KBM-7 (cell line): ENCODE data around the gene MYO19.
"Not testable (repeated sequence)": the region's sequence is repeated elsewhere in the genome, so short reads cannot be mapped to it uniquely, and the experiment has no call there.

ENCODE experiments used
- DNase-seq: peaks from one replicate; pipeline ENCODE4 v3.0.0-alpha.2; 2015
- in situ Hi-C: fragments of 300-500 bp; cut with MboI; formaldehyde crosslinking; loops from 2 replicates; pipeline ENCODE4 v1.14.3; 2020; ENCODE audit warnings: low sequenced_read_pairs, low pct_unique_long_range_greater_than_20kb, mixed read lengths

The MYO19 gene

GRCh38 chr17:36481829-36482228, 52.8 kb downstream of the MYO19 start:
- in situ Hi-C loops: no loop called here
- no peak for DNase-seq

DNA sequence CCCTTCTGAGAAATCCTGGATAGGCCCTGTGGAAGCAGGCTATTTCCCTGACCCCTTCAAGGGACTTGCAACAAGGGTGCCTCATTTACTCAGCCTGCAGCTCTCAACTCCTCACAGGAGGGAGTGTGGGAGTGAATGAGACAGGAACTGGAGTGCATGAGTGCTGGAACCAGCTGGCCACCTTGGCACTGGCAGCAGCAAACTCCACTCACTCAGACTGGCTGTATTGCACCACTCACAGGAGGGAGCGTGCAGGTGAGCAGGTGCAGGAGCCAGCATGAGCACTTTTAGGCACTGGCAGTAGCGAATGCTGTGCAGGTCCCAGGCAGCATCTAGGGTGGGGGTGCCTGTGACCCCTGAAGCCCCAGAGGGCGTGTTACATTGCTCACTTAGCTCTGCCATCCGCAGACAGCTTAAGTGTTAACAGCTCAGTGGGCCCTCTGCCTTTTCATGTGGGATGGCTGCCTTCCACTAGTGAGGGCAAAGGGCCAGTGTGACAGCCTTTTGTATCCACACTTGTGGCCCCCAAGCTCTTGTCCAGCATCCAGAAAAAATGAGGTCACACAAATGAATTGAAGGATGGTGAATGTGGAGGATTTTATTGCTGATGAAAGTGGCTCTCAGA, 59.2 kb downstream of the MYO19 start:
- in situ Hi-C loops: no loop called here

DNA sequence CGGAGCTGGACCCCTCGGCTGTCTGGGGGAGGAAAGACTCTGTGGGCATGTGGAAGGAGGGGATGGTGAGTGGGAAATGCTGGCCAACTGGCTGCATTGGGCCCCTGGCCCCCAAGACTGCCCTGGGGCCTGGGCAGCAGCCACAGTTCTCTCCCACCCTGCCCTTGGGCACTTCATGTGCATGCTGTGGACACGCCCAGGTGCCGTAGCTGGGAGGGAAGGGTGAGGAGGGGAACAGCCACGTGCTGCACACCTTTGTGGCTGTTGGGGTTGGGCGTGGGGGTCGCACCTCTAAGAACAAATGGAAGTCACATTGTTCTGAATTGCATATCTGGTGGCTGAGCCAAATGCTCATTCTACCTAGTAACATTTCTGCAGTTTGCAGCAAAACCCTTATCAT, 60.1 kb downstream of the MYO19 start:
- in situ Hi-C loops: no loop called here
- no peak for DNase-seq

More for the DNA sequence above, 59.2 kb downstream of the MYO19 start:
- no peak for DNase-seq

- DNase-seq: no peak
- in situ Hi-C loops: no loop called here
Measured at GRCh38 chr17:36470499-36470898, 64.2 kb downstream of the MYO19 start.

DNA sequence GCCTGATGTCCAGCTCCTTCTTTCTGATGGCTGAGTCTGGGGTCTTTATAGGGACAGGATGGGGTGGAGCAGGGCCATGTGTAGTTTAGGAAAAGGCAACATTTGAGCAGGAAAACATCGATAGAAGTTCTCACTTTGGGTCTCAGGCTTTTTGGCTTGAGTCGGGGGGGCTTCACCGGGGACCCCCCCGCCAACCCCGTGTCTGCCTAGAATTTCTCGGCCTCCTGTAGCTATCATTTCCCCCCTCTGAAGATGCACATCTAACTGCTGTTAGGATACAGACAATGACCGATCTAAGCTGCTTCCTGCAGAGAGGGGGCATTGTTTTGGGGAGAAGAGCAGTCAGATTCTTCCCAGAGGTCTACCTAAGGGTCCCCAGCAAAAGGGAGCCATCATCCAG, 64.9 kb downstream of the MYO19 start:
- DNase-seq: no peak
- in situ Hi-C loops: no loop called here

DNA sequence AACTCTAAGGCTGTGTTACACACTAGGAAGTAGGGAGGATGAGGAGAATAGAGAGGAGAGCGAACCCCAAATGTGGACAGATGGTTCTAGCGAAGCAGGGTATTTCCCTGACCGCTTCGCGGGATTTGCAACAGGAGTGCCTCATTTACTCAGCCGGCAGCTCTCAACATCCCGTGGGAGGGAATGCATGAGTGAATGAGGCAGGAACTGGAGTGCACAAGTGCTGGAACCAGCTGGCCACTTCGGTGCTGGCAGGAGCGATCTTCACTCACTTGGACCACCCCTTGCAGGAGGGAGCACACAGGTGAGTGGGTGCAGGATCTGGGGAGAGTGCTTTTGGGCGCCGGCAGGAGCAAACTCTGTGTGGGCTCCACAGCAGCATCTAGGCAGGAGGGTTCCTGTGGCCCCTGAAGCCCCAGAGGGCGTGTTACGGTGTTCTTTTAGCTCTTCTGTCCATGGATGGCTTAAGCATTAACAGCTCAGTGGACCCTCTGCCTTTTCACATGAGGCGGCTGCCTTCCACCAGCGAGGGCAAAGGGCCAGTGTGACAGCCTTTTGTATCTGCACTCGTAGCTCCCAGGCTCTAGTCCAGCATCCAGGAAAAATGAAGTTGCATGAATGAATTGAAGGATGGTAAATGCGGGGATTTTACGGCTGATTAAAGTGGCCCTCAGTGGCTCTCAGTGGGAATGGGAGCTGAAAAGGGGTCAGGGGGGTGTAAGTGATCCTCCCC, 65.6 kb downstream of the MYO19 start:
- in situ Hi-C loops: no loop called here

GRCh38 chr17:36464765-36465088, 69.9 kb downstream of the MYO19 start:
- in situ Hi-C loops: no loop called here
- DNase-seq: no peak

More for the DNA sequence above, 65.6 kb downstream of the MYO19 start:
- DNase-seq: no peak

DNA sequence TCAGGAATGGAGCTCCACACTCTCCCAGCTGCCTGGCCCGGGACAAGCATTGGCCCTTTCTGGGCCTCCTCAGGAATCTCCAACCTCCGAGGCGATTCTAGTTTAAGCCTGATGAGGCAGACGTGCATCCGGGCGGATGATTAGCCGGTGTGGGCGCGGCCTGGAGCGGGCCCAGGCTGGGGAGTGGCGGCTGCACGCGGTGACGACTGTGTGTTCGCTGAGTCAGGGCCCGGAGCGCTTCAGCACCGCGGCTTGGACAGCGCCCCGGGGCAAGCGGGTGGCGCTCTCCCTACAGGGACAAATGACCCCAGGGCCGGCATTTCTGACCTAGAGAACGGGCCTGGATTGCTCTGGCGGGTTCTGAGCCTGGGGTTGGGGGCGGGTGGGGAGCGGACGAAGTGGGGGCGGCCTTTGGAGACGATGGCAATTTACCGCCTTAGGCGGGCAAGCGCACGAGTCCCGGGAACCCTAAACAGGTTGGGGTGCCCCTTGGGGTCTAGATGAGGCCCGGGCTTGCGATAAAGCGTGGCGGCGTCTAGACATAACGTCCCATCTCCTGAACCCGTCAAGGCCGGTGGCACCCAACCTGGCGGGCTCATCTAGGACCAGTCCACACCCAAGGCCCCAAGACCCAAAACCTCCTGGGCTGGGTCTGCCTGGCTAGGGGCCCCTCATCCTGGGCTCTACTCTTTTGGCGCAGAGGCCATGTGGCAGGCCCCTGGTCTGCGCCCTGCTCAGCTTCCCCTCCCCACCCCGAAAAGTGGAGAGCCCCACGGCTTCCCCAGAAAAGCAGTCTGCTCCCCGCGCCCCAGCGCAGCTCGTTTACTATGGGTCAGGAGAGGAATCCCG, 70.5 kb downstream of the MYO19 start:
- DNase-seq: peak; percentile 62
- in situ Hi-C loops: no loop called here

DNA sequence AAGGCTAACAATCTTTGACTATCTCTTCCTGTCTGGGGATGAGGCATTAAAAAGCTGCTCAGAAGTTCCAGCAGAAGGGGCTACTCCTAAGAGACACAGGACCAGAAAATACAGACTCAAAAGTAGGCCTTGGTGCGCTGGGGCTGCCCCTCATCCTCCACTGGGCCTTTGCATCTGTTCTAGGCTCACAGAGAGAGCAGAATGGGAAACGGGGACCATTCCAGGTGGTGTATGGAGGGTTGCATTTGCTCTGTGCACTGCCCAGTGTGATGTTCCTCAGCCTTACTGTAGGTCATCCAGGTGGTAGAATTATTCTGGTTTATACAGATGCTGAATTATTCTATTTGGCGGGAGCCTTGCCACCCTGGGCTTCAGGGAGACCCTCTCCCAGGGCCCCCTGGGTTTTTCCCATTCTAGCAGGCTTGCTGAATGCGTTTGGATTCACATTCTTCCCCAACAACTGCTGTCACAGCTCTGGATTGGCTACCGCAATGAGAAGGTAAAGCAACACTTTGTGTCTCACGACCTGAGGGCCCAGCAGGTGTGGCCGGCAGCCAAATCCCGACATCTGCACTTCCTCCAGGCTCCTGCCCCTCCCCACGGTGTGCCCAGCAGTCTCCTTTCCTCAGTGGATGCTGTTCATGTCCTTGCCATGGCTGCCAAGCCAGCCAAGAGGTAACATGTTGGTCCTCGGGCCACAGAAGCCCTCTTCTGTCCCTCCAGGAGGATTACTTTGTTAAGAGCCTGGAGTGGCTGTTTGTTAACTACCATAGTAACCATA, 73.1 kb downstream of the MYO19 start:
- DNase-seq: no peak
- in situ Hi-C loops: no loop called here

DNA sequence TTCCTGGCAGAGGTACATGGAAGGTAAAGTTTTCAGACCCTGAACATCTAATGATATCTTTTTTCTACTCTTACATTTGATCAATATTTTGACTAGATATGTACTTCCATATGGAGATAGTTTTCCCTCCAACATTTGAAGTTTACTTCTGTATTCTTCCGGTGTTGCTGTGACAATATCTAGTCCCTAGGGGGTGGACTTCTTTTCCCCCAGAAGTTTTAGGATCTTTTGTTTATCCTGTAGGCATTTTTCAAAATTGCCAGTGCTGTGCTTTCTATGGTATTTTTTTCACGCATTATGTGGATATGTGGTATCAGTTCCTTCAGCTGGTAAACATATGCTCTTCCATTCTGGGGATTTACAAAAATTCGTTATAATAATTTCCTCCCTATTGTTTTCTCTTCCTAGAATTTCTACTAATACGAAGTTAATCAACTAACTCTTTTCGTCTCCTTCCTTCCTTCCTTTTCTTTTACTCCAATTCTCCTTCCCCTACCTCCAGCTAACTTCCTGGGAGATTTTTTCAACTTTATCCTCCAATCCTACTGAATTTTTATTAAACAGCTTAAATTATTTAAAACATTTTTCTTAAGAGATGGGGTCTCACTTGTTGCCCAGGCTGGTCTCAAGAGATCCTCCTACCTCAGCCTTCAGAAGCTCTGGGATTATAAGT, 74.3 kb downstream of the MYO19 start:
- in situ Hi-C loops: no loop called here
- DNase-seq: no peak

DNA sequence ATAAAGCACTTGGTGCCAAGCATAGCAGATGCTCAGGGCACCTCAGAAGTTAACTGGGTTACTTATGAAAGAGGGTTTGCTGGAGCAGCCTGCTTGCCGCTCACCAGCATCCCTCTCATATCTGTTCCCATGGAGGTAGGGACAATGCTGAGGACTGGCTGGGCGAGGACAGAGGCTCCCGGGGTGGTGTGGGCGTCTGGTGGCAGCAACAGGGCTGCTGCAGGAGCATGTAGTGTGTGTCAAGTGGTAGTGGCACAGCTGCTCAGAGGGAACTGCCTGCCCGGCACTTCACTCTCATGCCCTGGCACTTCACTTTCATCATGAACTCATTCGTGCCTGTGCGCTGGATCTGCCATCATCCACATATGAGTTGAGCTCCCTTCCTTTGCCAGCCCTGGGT, 75.1 kb downstream of the MYO19 start:
- in situ Hi-C loops: no loop called here
- no peak for DNase-seq

DNA sequence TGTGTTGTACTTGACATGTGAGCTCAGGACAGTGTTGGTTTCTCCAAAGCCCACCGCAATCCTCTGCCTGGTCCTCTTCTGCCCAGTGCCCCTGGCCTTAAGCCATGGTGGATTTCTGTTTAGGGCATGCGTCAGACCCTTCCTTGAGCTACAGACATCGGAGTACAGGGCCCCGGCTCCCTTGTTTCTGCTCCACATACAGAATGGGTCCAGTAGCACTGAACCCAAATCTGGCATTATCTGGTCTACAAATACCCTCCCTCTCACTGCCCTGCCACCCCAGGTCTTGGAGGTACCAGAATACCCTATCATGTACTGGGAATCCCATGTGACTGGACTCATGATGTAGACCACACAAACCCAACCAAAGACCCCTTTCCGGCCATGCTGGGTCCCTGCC, 75.6 kb downstream of the MYO19 start:
- in situ Hi-C loops: no loop called here

DNA sequence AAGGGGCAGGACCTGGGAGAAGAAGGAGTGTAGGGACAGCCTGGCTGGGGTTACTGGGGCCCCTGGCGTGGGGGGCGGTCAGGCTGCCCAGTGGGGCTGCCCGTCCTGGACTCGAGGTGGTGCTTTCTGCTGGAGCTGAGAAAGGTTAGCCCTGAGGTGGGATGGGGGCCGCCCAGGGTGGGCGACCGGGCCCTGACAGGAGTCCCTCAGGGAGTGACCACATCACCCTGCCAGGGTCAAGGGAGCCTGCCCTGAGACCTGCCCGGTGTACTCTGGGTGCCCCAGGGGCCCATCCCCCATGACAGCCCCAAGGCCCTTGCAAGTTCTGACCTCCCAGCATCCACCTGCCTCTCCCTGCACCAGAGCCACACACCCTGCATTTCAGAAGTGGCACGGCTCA, 77.0 kb downstream of the MYO19 start:
- in situ Hi-C loops, DNase-seq: not testable (repeated sequence)

More for the DNA sequence above, 75.6 kb downstream of the MYO19 start:
- no peak for DNase-seq

DNA sequence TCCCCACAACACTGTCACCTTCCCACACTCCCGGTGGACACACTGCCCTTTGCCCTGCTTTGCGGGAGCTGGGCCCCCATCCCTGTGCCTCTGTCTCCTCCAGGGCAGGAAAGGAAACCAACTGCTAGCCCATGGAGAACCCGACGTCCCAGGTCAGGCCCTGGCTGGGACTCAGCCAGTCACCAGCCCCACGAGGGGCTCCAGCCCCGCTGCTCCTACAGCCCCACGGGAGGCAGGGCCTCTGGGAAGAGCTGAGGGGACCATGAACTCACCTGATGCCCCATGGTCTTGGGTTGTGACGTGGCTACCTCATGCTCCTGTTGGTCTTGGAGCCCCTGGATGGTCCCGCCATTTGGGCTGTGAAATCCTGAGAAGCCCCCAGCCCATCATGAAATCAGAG, 81.8 kb downstream of the MYO19 start:
- DNase-seq, in situ Hi-C loops: not testable (repeated sequence)

DNA sequence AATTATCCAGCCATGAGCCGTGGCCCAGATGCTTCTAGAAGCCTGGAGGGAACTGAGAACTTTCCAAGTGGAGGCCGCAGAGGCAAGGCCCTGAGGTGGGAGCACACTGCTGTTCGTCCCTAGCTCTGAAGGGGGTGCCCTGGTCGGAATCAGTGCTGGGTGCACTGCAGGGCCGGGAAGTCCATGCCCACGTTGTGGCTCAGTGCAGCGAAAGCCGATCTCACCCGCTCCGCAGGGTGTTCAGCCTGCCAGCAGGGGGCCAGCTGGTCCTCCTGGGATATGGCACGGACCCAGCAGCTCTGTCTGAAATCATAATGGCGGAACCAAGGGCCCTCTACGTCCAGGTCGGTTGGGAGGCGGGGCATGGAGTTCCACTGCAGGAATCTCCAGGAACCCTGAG, 84.7 kb downstream of the MYO19 start:
- DNase-seq, in situ Hi-C loops: not testable (repeated sequence)
